SK-N-MC (cell line): Measurements from ENCODE around the gene NARF.

Source experiments
- EZH2 ChIP-seq: fragments of 200-600 bp; sonication (generic); IDR thresholded peaks from one replicate; pipeline ENCODE4 v1.6.1; 2017; ENCODE audit warnings: antibody characterized with exemption
- POLR2AphosphoS5 ChIP-seq: IDR thresholded peaks from 2 replicates; pipeline ENCODE4 v1.6.1; 2012; ENCODE audit warnings: mild to moderate bottlenecking, low read depth, low read length, borderline replicate concordance

- no peak for TF ChIP-seq EZH2
- TF ChIP-seq POLR2AphosphoS5 = no peak
Measured at GRCh38 chr17:82444941-82445521, 13.5 kb upstream of the NARF start.
